Right kidney (tissue), 1 donor: ENCODE measurements around the gene LMTK2.
"Not testable (repeated sequence)": the region's sequence is repeated elsewhere in the genome, so short reads cannot be mapped to it uniquely, and the experiment has no call there.

Experiments used
- DNase-seq: peaks from one replicate; pipeline ENCODE4 v3.0.0-alpha.2; 2016

The LMTK2 gene

DNA sequence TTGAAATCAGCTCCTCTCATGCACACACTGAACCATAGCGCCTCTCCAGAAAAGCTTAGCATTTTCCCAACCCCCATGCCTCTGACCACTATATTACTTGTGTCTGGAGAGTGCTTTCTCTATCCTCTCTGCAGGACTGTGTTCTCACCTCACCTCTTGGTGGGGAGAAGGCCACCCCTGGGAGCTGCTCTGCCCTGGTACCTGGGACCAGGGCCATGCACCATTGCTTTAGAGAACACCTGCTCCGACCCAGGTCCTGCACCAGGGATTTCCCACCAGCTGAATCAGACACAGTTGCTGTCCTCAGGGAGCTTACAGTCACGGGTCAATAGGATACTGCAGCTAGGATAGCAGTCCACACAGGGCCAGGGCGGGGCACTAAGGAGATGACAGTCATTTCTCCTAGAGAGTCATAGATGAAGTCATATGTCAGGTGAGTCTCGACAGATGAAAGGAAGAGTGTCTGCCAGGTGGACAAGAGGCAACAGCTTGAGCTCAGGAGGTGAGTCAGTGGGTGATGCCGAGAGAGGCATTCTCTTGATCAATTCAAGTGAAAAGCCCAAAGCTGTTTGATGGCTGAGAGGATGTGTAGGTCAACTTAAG lies 619 bp upstream of the LMTK2 start:
- no peak for DNase-seq

DNA sequence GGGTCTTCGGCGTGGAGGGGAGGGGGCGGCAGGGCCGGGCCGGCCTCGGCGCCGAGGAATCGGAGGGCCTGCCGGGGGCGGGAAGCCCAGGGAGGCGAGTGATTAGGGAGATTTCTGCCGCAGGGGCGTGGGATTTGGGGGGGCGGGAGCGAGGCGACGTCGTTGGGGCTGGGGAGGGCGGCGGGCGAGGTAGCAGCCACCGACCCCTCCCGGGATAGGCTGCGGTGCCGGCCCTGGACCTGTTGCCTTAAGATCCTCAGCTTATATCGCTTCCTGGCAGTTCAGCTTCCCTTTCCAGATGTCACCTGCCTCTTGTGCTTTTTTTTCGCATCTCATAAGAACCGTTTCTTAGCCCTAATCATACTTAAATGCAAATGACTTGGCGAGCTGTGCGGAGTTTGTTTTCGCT lies 655 bp downstream of the LMTK2 start:
- peak; percentile 17 for DNase-seq

- DNase-seq = no peak
Observed at GRCh38 chr7:98110249-98111022, 3.8 kb downstream of the LMTK2 start.

- no peak for DNase-seq
Observed at GRCh38 chr7:98112077-98112476, 5.4 kb downstream of the LMTK2 start.

- DNase-seq = no peak
Observed at GRCh38 chr7:98115746-98116525, 9.3 kb downstream of the LMTK2 start.

- no peak for DNase-seq
Observed at GRCh38 chr7:98116656-98117461, 10.2 kb downstream of the LMTK2 start.

DNA sequence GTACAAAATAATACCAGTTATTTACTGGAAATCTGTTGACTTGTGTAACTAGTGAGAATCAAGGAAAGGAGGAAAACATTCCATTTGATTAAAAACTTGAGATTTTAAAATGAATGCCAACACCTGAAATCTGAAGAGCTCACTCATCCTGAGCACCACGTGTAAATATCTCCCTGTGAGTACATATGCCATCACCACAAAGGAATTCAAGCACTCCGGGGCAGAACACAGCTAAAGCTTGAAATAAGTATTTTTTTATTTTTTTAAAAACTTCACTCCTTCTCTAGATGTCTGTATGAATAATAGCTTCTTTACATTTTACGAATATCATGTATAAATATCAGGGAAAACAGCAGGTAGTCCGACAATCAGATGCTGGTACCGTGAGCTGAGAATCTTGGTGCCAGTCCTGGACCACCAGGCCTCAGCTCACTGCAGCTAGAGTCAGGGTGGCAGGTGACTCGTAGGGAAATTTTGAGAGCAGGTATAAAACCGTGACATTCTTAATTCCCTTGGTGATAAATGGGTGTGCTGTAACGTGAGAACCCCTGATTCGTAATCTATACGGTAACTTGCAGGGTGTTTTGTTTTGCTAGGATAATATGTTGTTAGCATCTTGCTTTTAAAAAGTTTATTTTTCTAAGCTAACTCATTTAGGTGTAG lies 12.7 kb downstream of the LMTK2 start:
- DNase-seq = peak; percentile 28

DNA sequence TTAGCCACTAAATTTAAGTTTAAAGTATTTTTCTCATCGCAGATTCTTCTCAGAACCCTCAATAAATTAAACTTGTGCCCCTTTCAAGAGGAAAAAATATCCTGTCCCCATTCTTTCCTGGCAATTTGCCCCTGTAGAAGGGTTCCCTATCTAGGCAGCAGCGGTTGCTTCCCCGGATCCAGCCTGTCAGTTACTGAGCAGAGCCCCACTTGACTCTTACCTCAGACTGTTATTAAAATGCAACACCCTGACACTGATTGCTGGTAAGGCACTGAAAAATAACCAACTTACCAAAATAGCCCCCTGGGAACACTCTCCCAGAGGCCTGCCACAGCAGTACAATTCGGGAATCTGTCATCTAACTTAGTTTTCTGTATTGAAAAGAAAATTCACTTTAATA lies 13.9 kb downstream of the LMTK2 start:
- no peak for DNase-seq

- DNase-seq = not testable (repeated sequence)
Observed at GRCh38 chr7:98121388-98121787, 14.7 kb downstream of the LMTK2 start.

DNA sequence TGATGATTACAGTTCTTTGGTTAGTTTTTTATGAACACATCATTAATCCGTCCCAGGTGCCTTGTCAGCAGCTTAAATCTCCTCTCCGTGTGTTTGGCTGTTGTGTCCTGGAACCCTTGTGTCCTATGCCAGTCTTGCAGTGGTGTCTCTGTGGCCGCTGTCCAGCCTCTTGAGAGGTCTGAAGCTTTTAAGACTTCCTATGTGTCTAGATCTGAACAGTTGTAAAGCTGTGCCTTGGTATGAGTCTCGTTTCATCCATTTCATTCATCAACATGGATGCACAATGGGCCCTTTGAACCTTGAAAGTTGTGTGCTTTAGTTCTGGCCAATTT lies 16.7 kb downstream of the LMTK2 start:
- no peak for DNase-seq

GRCh38 chr7:98125759-98126158 lies 19.1 kb downstream of the LMTK2 start:
- no peak for DNase-seq

DNA sequence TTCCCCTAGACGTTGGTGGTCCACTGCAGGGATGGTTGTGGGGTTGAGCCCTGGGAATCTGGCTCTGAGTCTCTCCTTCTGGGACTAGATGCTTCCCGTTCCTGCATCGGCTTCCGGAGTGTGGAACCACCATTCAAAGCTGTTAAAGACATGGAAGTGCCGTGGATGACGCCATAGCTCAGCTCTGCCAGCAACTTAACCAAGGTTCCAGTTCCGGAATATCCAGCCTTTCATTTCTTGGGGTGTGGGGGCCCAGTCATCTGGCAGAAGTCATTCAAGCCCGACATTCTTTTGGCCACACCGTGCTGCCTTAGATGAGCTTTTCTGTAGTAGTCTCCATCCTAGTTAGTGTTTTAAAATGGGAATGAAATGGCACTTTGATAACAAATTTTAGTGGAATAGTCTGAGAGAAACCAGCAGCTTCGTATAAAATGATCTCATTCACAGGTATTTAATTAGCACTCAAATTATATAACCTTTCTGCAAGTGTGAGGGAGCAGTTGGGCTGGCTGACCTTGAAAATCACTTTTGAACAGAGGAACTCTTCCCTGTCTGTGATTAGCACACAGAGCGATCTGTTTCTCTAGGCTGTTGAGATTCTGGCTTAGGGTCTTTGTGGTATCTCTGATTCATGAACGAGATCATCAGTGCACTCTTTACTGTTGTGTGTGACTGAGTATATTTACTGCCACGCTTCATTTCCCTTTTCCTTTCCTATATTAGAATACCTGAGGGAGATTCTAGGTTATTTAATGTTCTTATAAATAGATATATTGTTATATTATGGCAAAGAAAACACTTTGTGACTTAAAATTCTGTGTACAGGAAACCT lies 19.9 kb downstream of the LMTK2 start:
- DNase-seq = no peak

DNA sequence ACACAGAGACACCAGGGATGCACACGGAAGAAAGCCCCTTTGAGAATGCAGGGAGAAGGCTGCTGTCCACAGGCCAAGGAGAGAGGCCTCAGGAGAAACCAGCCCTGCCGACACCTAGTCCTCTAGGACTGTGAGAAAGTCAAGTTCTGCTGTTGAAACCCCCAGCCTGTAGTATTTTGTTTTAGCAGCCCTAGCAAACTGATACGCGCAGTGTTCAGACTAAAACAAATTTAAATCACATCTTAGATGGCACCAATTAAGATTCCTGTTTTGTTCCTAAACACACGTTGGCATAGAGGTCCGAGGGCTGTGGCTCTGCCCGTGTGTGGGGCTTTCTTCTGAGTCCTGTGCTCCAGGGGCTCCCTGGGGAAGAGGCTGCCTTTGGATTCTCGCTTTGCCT lies 21.7 kb downstream of the LMTK2 start:
- DNase-seq = no peak

- no peak for DNase-seq
Observed at GRCh38 chr7:98130959-98131358, 24.3 kb downstream of the LMTK2 start.

GRCh38 chr7:98133181-98133580 lies 26.5 kb downstream of the LMTK2 start:
- no peak for DNase-seq

DNA sequence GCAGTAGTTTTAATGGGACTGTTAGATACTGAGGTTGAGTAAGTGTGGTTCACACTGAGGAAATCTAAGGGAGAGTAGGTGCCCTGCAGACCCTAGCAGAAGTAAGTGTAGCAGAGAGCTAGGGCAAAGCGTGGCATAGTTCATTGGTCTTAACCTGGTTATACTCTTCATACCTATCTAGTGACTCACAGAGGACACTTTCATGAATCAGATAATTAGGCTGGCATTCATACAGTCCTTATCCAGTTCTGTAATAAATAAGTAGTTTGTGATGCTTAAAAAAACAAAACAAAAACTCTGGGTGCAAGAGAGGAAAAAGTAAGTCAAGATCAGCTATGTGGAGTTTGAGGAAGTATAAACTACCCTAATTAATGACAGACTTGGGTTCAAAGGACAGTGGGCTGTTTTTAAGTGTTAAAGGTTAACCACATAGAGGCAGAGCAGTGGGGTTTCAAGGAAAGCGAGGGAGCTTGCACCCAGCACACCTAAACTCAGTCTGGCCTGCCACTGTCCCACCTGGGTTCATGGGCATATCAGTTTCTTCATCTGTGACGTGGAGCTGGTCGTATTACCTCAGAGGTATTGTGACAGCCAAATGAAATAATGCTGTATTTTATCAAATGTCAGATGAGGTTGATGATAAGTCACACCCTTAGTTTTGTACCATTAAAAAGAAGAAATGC lies 27.1 kb downstream of the LMTK2 start:
- DNase-seq = no peak

DNA sequence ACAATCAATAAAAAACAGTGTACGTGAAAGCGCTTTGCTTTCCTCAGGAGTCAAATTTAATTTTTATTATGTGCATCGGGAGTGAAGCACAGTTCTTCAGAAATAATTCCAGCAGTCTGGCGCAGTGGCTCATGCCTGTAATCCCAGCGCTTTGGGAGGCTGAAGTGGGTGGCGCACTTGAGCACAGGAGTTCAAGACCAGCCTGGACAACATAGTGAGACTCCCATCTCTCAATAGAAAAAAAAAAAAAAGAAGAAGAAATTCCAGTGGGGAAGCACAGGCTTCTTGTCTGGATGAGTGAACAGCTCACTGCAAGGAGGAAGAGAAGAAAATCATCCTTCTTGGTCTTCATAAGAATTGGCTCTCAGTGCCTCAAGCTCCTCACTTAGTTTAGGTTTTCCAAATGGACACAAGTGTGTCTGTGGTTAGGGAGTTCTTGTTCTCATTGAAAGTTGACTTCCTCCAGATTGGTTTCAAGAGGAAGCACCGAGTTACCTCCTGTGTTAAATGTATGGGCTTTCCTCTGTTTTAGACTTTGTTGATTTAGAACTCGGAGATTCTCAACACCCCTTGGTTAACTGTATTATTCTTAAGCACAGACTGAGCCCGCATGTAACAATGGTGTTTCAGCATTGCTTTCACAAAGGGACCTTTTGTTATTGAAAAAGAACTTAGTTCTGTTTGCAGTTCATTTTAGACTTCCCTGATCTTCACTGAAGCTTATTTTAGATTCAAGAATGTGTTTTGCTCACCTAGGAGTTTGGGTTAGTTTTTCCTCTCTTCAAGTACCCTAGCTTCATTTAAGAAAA lies 28.0 kb downstream of the LMTK2 start:
- no peak for DNase-seq

GRCh38 chr7:98135984-98136383 lies 29.3 kb downstream of the LMTK2 start:
- no peak for DNase-seq

GRCh38 chr7:98136423-98136822 lies 29.8 kb downstream of the LMTK2 start:
- DNase-seq = no peak
